DOHH2 (cell line): ENCODE measurements around the gene CAMK2D.

Experiments used
- H3F3A ChIP-seq: fragments of 200-600 bp; sonication (generic), shearing (Covaris generic); 2 replicates; pipeline ENCODE4 v1.6.0; 2016; ENCODE audit warnings: antibody characterized with exemption, mild to moderate bottlenecking; ENCODE audit not compliant: control insufficient read depth, insufficient read depth
- H3K27ac ChIP-seq: fragments of 200-600 bp; sonication (generic); 2 replicates; pipeline ENCODE4 v1.5.1; 2014; ENCODE audit warnings: low read depth, mild to moderate bottlenecking, low read length, moderate library complexity
- H3K27me3 ChIP-seq: fragments of 200-600 bp; sonication (generic); 2 replicates; pipeline ENCODE4 v1.6.1; 2014; ENCODE audit warnings: mild to moderate bottlenecking, low read length, mixed read lengths; ENCODE audit not compliant: control insufficient read depth
- H3K36me3 ChIP-seq: fragments of 200-600 bp; sonication (generic); 2 replicates; pipeline ENCODE4 v1.6.1; 2014; ENCODE audit warnings: mild to moderate bottlenecking, low read length, moderate library complexity, mixed read lengths; ENCODE audit not compliant: control insufficient read depth
- H3K4me1 ChIP-seq: fragments of 200-600 bp; sonication (generic); 2 replicates; pipeline ENCODE4 v1.6.1; 2014; ENCODE audit warnings: mild to moderate bottlenecking, low read length, mixed read lengths; ENCODE audit not compliant: control insufficient read depth
- H3K4me2 ChIP-seq: fragments of 200-600 bp; sonication (generic); 2 replicates; pipeline ENCODE4 v1.6.0; 2014; ENCODE audit warnings: mild to moderate bottlenecking, low read length, moderate library complexity
- H3K4me3 ChIP-seq: fragments of 200-600 bp; sonication (generic); 2 replicates; pipeline ENCODE4 v1.5.1; 2014; ENCODE audit warnings: mild to moderate bottlenecking, low read length, mixed read lengths
- H3K79me2 ChIP-seq: fragments of 200-600 bp; sonication (generic); 2 replicates; pipeline ENCODE4 v1.6.1; 2014; ENCODE audit warnings: mild to moderate bottlenecking, low read length, mixed read lengths; ENCODE audit not compliant: control insufficient read depth
- H3K9me2 ChIP-seq: fragments of 200-600 bp; sonication (generic); replicated peaks from 2 replicates; pipeline ENCODE4 v1.6.1; 2014; ENCODE audit warnings: mild to moderate bottlenecking, low read length, mixed read lengths; ENCODE audit not compliant: control insufficient read depth
- H3K9me3 ChIP-seq: fragments of 200-600 bp; sonication (generic); 2 replicates; pipeline ENCODE4 v1.6.1; 2014; ENCODE audit warnings: antibody characterized with exemption, low read length, mixed read lengths; ENCODE audit not compliant: control insufficient read depth, insufficient read depth
- H4K20me1 ChIP-seq: fragments of 200-600 bp; sonication (generic); 2 replicates; pipeline ENCODE4 v1.6.0; 2014; ENCODE audit warnings: low read depth, mild to moderate bottlenecking, antibody characterized with exemption, low read length, moderate library complexity; ENCODE audit not compliant: control insufficient read depth, insufficient read depth
- EZH2phosphoT487 ChIP-seq: fragments of 200-600 bp; sonication (generic); IDR thresholded peaks from 2 replicates; pipeline ENCODE4 v1.6.1; 2017; ENCODE audit warnings: borderline replicate concordance, mild to moderate bottlenecking, antibody characterized with exemption, low read length, moderate library complexity, mixed read lengths
- TF ChIP-seq, protein P1 (sequence below): fragments of 200-600 bp; sonication (generic); IDR thresholded peaks from one replicate; pipeline ENCODE4 v1.5.1; 2014; ENCODE audit warnings: antibody characterized with exemption, mild to moderate bottlenecking, low read depth, low read length; ENCODE audit not compliant: poor library complexity, severe bottlenecking

CAMK2D gene

DNA sequence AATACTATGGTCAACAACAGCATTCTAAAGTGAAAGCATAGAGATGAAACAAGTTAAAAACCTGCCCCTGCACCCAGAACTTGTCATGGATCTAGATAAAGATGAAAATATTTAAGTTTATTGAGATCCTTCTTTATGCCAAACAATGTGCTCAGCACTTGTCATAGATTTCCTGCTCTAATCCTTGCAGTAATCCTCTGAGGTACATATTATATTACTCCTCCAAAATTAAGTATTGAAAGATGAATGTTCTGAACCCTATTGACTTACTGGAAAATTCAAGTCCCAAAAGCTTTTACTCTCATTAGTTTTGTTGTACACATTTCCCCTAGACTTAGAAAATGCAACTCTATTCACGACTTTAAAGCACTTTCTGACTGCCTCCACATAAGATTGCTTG is 35.6 kb downstream of the CAMK2D start:
- no peak overlapping the region for H3K27ac ChIP-seq
- peaks cover 42% of the 10 kb centered on the region for H3K36me3 ChIP-seq
- no peaks in the 10 kb centered on the region for H3K9me2 ChIP-seq
- peaks cover 25% of the 10 kb centered on the region for H3K4me1 ChIP-seq
- H3K79me2 ChIP-seq = peaks cover 97% of the 10 kb centered on the region
- peaks cover 6% of the 10 kb centered on the region; the same call in 1 of the 2 replicates for H4K20me1 ChIP-seq
- H3K4me3 ChIP-seq = no peak overlapping the region
- H3K9me3 ChIP-seq = no peaks in the 10 kb centered on the region
- no peak overlapping the region for H3K4me2 ChIP-seq
- TF ChIP-seq, protein P1, sequence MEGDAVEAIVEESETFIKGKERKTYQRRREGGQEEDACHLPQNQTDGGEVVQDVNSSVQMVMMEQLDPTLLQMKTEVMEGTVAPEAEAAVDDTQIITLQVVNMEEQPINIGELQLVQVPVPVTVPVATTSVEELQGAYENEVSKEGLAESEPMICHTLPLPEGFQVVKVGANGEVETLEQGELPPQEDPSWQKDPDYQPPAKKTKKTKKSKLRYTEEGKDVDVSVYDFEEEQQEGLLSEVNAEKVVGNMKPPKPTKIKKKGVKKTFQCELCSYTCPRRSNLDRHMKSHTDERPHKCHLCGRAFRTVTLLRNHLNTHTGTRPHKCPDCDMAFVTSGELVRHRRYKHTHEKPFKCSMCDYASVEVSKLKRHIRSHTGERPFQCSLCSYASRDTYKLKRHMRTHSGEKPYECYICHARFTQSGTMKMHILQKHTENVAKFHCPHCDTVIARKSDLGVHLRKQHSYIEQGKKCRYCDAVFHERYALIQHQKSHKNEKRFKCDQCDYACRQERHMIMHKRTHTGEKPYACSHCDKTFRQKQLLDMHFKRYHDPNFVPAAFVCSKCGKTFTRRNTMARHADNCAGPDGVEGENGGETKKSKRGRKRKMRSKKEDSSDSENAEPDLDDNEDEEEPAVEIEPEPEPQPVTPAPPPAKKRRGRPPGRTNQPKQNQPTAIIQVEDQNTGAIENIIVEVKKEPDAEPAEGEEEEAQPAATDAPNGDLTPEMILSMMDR = no peak
- no peak for TF ChIP-seq EZH2phosphoT487
- no peaks in the 10 kb centered on the region for H3K27me3 ChIP-seq
- H3F3A ChIP-seq = no peaks in the 10 kb centered on the region

DNA sequence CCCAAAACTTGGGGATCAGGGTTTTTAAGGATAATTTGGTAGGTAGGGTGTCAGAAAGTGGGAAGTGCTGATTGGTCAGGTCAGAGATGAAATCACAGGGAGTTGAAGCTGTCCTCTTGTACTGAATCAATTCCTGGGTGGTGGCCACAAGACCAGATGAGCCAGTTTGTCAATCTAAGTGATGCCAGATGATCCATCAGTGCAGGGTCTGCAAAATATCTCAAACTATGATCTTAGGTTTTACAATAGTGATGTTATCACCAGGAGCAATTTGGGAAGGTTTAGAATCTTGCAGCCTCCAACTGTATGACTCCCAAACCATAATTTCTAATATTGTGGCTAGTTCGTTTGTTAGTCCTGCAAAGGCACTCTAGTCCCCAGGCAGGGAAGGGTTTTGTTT is 43.3 kb downstream of the CAMK2D start:
- H3K9me3 ChIP-seq = no peaks in the 10 kb centered on the region
- no peaks in the 10 kb centered on the region; the same call in 1 of the 2 replicates for H4K20me1 ChIP-seq
- no peaks in the 10 kb centered on the region for H3F3A ChIP-seq
- peaks cover 94% of the 10 kb centered on the region for H3K79me2 ChIP-seq
- H3K36me3 ChIP-seq = peaks cover 72% of the 10 kb centered on the region
- H3K9me2 ChIP-seq = no peaks in the 10 kb centered on the region
- peaks cover 6% of the 10 kb centered on the region; the same call in 1 of the 2 replicates for H3K4me1 ChIP-seq
- no peaks in the 10 kb centered on the region for H3K27me3 ChIP-seq
- H3K4me3 ChIP-seq = no peak overlapping the region
- no peak overlapping the region for H3K27ac ChIP-seq
- no peak overlapping the region for H3K4me2 ChIP-seq
- TF ChIP-seq EZH2phosphoT487 = no peak
- TF ChIP-seq, protein P1 = no peak

GRCh38 chr4:113711883-113712662 is 49.5 kb downstream of the CAMK2D start:
- Histone ChIP-seq H4K20me1 (peaks cover 3% of the 10 kb centered on the region; the same call in 1 of the 2 replicates), H3K4me1 (peaks cover 20% of the 10 kb centered on the region), H3K9me2 (no peaks in the 10 kb centered on the region), H3K4me3 (no peak overlapping the region), H3K9me3 (no peaks in the 10 kb centered on the region), H3K27me3 (no peaks in the 10 kb centered on the region), H3F3A (peaks cover 6% of the 10 kb centered on the region; the same call in 1 of the 2 replicates), H3K36me3 (peaks cover 66% of the 10 kb centered on the region), H3K79me2 (peaks cover 94% of the 10 kb centered on the region), H3K4me2 (no peak overlapping the region), H3K27ac (no peak overlapping the region)
- TF ChIP-seq, protein P1 = no peak
- TF ChIP-seq EZH2phosphoT487 = no peak
